SK-N-SH treated with all-trans-retinoic acid at 6 μM for 48 hours (cell line): ENCODE data around the gene MUC12.

Source experiments
- GLIS3 ChIP-seq: fragments of 250-450 bp; sonication (Bioruptor Pico); IDR thresholded peaks from 2 replicates; pipeline ENCODE4 v1.5.0; 2020; ENCODE audit warnings: mild to moderate bottlenecking, moderate library complexity
- ISL1 ChIP-seq: fragments of 250-450 bp; sonication (Bioruptor Pico); IDR thresholded peaks from 2 replicates; pipeline ENCODE4 v2.1.2; 2022; ENCODE audit warnings: mild to moderate bottlenecking, moderate library complexity
- PATZ1 ChIP-seq: fragments of 250-450 bp; sonication (Bioruptor Pico); IDR thresholded peaks from 2 replicates; pipeline ENCODE4 v1.8.0; 2020; ENCODE audit warnings: mild to moderate bottlenecking, moderate library complexity, borderline replicate concordance
- POU6F1 ChIP-seq: fragments of 250-450 bp; sonication (Bioruptor Pico); IDR thresholded peaks from 2 replicates; pipeline ENCODE4 v1.8.0; 2021; ENCODE audit warnings: low read depth, mild to moderate bottlenecking, moderate library complexity, borderline replicate concordance
- TSHZ2 ChIP-seq: fragments of 250-450 bp; sonication (Bioruptor Pico); IDR thresholded peaks from 2 replicates; pipeline ENCODE4 v1.5.0; 2020; ENCODE audit warnings: mild to moderate bottlenecking, moderate library complexity
- ZFP30 ChIP-seq: fragments of 450-650 bp; formaldehyde crosslinking; IDR thresholded peaks from 2 replicates; pipeline ENCODE4 v1.5.0; 2022; ENCODE audit warnings: mild to moderate bottlenecking, moderate library complexity

GRCh38 chr7:101058355-101058754 is 89.0 kb downstream of the MUC12 start:
- no peak for TF ChIP-seq GLIS3 (CRISPR knock-in tag)
- no peak for TF ChIP-seq ISL1 (CRISPR knock-in tag)
- TF ChIP-seq PATZ1, result no peak
- TF ChIP-seq TSHZ2 (CRISPR knock-in tag), result no peak
- TF ChIP-seq POU6F1 (CRISPR knock-in tag), result no peak
- TF ChIP-seq ZFP30, result peak; percentile 34; the same call in 1 of the 2 replicates
